HEK293 (cell line): Measurements from ENCODE around the gene FAM181A.

Experiments used
- CTCF ChIA-PET: fragments of 350-600 bp; formaldehyde crosslinking; extraction: SDS; loops from one replicate; lab custom pipeline; 2021; ENCODE audit warnings: antibody characterized with exemption; lab: Yijun Ruan, JAX
- POLR2A ChIA-PET: fragments of 300-600 bp; formaldehyde crosslinking; extraction: SDS; loops from one replicate; lab custom pipeline; 2020; ENCODE audit warnings: antibody characterized with exemption, inconsistent platforms; lab: Yijun Ruan, JAX
- H3K27ac ChIP-seq: fragments of 200-500 bp; sonication (Bioruptor generic); 2 replicates; pipeline ENCODE4 v1.5.1; 2014; ENCODE audit warnings: low read depth, low read length, control low read depth, inconsistent platforms; ENCODE audit errors: extremely low read depth
- H3K36me3 ChIP-seq, 2 experiments: fragments of 200-500 bp in 1 of 2; sonication (Bioruptor generic) in 1 of 2; 1 replicate in 1 of 2; 2 replicates in 1 of 2; pipeline ENCODE4 v1.5.1; 2014 to 2017; ENCODE audit warnings: inconsistent platforms in 2 of 2, low read length in 2 of 2; ENCODE audit not compliant: control insufficient read depth in 2 of 2, insufficient read depth in 1 of 2
- H3K4me1 ChIP-seq: fragments of 200-500 bp; sonication (Bioruptor generic); 2 replicates; pipeline ENCODE4 v1.5.1; 2014; ENCODE audit warnings: mild to moderate bottlenecking, low read length, inconsistent platforms; ENCODE audit not compliant: control insufficient read depth, insufficient read depth
- H3K4me3 ChIP-seq: 2 replicates; pipeline ENCODE4 v1.5.1; 2011; ENCODE audit warnings: low read depth, mild to moderate bottlenecking, control low read depth, low read length, moderate library complexity
- H3K9me3 ChIP-seq: fragments of 200-500 bp; sonication (Bioruptor generic); 2 replicates; pipeline ENCODE4 v1.5.1; 2014; ENCODE audit warnings: low read depth, low read length, inconsistent platforms; ENCODE audit not compliant: control insufficient read depth, insufficient read depth
- FEZF1 ChIP-seq: fragments of 450-650 bp; formaldehyde crosslinking; IDR thresholded peaks from 2 replicates; pipeline ENCODE4 v1.5.1; 2016; ENCODE audit warnings: missing biosample characterization, missing genetic modification characterization
- GLIS2 ChIP-seq: fragments of 450-650 bp; formaldehyde crosslinking; IDR thresholded peaks from 2 replicates; pipeline ENCODE4 v1.5.1; 2016; ENCODE audit warnings: missing biosample characterization, missing genetic modification characterization
- HOXC10 ChIP-seq: sonication (generic); formaldehyde crosslinking; IDR thresholded peaks from 2 replicates; pipeline ENCODE4 v1.8.1; 2023; ENCODE audit warnings: mild to moderate bottlenecking, missing genetic modification reagents
- HOXD13 ChIP-seq: sonication (generic); formaldehyde crosslinking; IDR thresholded peaks from 2 replicates; pipeline ENCODE4 v1.8.0; 2022; ENCODE audit warnings: missing genetic modification reagents, borderline replicate concordance
- KLF1 ChIP-seq: fragments of 450-650 bp; formaldehyde crosslinking; IDR thresholded peaks from 2 replicates; pipeline ENCODE4 v1.5.1; 2016; ENCODE audit warnings: missing biosample characterization, missing genetic modification characterization
- SALL2 ChIP-seq: fragments of 450-650 bp; formaldehyde crosslinking; IDR thresholded peaks from 2 replicates; pipeline ENCODE4 v1.5.0; 2017; ENCODE audit warnings: missing biosample characterization, mild to moderate bottlenecking, missing genetic modification characterization, borderline replicate concordance
- SCRT2 ChIP-seq: fragments of 450-650 bp; formaldehyde crosslinking; IDR thresholded peaks from 2 replicates; pipeline ENCODE4 v1.5.1; 2016; ENCODE audit warnings: missing biosample characterization, missing genetic modification characterization
- TCF7L2 ChIP-seq: IDR thresholded peaks from 2 replicates; pipeline ENCODE4 v1.6.1; 2011; ENCODE audit warnings: low read depth, mild to moderate bottlenecking, inconsistent platforms, low read length, moderate library complexity, borderline replicate concordance
- ZNF19 ChIP-seq: fragments of 450-650 bp; formaldehyde crosslinking; IDR thresholded peaks from 2 replicates; pipeline ENCODE4; 2016; ENCODE audit warnings: missing biosample characterization, missing genetic modification characterization, low read depth
- ZNF214 ChIP-seq: fragments of 450-650 bp; formaldehyde crosslinking; IDR thresholded peaks from 2 replicates; pipeline ENCODE4 v1.5.1; 2017; ENCODE audit warnings: missing biosample characterization, mild to moderate bottlenecking, missing genetic modification characterization, borderline replicate concordance
- ZNF404 ChIP-seq: fragments of 450-650 bp; formaldehyde crosslinking; IDR thresholded peaks from 2 replicates; pipeline ENCODE4 v1.5.1; 2017; ENCODE audit warnings: missing biosample characterization, missing genetic modification characterization
- ZNF558 ChIP-seq: fragments of 450-650 bp; formaldehyde crosslinking; IDR thresholded peaks from 2 replicates; pipeline ENCODE4 v1.5.1; 2016; ENCODE audit warnings: missing biosample characterization, missing genetic modification characterization
- ZNF561 ChIP-seq: fragments of 450-650 bp; IDR thresholded peaks from 2 replicates; pipeline ENCODE4 v1.5.1; 2018; ENCODE audit warnings: missing biosample characterization, missing genetic modification characterization, borderline replicate concordance
- ZNF596 ChIP-seq: fragments of 450-650 bp; IDR thresholded peaks from 2 replicates; pipeline ENCODE4 v1.5.0; 2018; ENCODE audit warnings: missing biosample characterization, mild to moderate bottlenecking, missing genetic modification characterization, moderate library complexity
- ZNF600 ChIP-seq: fragments of 450-650 bp; formaldehyde crosslinking; IDR thresholded peaks from 2 replicates; pipeline ENCODE4 v1.5.1; 2016; ENCODE audit warnings: missing biosample characterization, missing genetic modification characterization
- ZNF777 ChIP-seq: fragments of 450-650 bp; formaldehyde crosslinking; IDR thresholded peaks from 2 replicates; pipeline ENCODE4 v1.5.1; 2017; ENCODE audit warnings: missing biosample characterization, missing genetic modification characterization, borderline replicate concordance
- ZSCAN23 ChIP-seq: fragments of 450-650 bp; formaldehyde crosslinking; IDR thresholded peaks from 2 replicates; pipeline ENCODE4 v1.5.1; 2016; ENCODE audit warnings: missing biosample characterization, missing genetic modification characterization
- TF ChIP-seq, protein P1 (sequence below): fragments of 450-650 bp; formaldehyde crosslinking; IDR thresholded peaks from 2 replicates; pipeline ENCODE4 v1.5.1; 2017; ENCODE audit warnings: missing biosample characterization, missing genetic modification characterization
- TF ChIP-seq, protein P2 (sequence below): fragments of 450-650 bp; formaldehyde crosslinking; IDR thresholded peaks from 2 replicates; pipeline ENCODE4 v1.5.1; 2016; ENCODE audit warnings: missing biosample characterization, missing genetic modification characterization
- TF ChIP-seq, protein P3 (sequence below): IDR thresholded peaks from 2 replicates; pipeline ENCODE4 v1.6.1; 2011; ENCODE audit warnings: mild to moderate bottlenecking, low read depth, low read length, borderline replicate concordance
- TF ChIP-seq, protein P4 (sequence below): fragments of 450-650 bp; formaldehyde crosslinking; IDR thresholded peaks from 2 replicates; pipeline ENCODE4 v1.5.1; 2016; ENCODE audit warnings: missing biosample characterization, missing genetic modification characterization
- TF ChIP-seq, protein P5 (sequence below): sonication (generic); formaldehyde crosslinking; IDR thresholded peaks from 2 replicates; pipeline ENCODE4 v1.8.1; 2022; ENCODE audit warnings: mild to moderate bottlenecking, moderate library complexity, missing genetic modification reagents
- TF ChIP-seq, protein P6 (sequence below): fragments of 450-650 bp; formaldehyde crosslinking; conservative IDR thresholded peaks from 2 replicates; pipeline ENCODE4 v1.5.1; 2016; ENCODE audit warnings: low read depth, missing biosample characterization, missing genetic modification characterization

FAM181A gene

DNA sequence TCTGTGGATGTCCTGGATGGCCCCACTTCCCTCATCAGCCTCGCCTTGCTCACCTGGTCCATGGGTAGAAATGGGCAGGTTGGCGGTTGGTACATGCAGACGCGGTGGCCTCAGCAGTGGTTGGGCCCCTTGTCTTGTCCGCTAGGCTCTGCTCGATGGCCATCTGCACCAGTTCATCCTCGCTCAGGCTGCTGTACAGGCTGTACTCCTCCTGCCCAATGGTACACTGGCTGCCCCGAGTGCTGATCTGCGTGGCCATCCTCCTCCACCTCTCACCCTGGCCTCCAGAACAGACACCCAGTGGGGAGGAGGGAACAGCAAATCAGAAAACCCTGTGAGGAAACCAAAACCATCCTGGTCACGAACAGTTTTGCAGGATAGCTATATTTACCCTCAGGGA is 37.1 kb downstream of the FAM181A start:
- no peaks in the 10 kb centered on the region for H3K9me3 ChIP-seq
- CTCF ChIA-PET, result interaction anchor here (0.6 to 2.5 kb wide), 2 partner anchors 11 to 24 kb away, joined by 4 to 25 read pairs; no protein-coding TSS in a partner anchor
- no peak for TF ChIP-seq ZNF596 (tag by site-specific recombination)
- TF ChIP-seq TCF7L2, result no peak
- no peak for TF ChIP-seq ZNF214
- TF ChIP-seq SALL2 (tag by site-specific recombination), result no peak
- no peak for TF ChIP-seq ZNF777 (tag by site-specific recombination)
- TF ChIP-seq ZNF561 (tag by site-specific recombination), result no peak
- no peak for TF ChIP-seq HOXC10 (CRISPR knock-in tag)
- TF ChIP-seq ZSCAN23, result no peak
- TF ChIP-seq, protein P1, sequence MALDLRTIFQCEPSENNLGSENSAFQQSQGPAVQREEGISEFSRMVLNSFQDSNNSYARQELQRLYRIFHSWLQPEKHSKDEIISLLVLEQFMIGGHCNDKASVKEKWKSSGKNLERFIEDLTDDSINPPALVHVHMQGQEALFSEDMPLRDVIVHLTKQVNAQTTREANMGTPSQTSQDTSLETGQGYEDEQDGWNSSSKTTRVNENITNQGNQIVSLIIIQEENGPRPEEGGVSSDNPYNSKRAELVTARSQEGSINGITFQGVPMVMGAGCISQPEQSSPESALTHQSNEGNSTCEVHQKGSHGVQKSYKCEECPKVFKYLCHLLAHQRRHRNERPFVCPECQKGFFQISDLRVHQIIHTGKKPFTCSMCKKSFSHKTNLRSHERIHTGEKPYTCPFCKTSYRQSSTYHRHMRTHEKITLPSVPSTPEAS (tag by site-specific recombination), result no peak
- TF ChIP-seq, protein P2, sequence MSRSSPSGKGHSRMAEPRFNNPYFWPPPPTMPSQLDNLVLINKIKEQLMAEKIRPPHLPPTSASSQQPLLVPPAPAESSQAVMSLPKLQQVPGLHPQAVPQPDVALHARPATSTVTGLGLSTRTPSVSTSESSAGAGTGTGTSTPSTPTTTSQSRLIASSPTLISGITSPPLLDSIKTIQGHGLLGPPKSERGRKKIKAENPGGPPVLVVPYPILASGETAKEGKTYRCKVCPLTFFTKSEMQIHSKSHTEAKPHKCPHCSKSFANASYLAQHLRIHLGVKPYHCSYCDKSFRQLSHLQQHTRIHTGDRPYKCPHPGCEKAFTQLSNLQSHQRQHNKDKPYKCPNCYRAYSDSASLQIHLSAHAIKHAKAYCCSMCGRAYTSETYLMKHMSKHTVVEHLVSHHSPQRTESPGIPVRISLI, result no peak
- no peak for TF ChIP-seq HOXD13
- TF ChIP-seq, protein P3, sequence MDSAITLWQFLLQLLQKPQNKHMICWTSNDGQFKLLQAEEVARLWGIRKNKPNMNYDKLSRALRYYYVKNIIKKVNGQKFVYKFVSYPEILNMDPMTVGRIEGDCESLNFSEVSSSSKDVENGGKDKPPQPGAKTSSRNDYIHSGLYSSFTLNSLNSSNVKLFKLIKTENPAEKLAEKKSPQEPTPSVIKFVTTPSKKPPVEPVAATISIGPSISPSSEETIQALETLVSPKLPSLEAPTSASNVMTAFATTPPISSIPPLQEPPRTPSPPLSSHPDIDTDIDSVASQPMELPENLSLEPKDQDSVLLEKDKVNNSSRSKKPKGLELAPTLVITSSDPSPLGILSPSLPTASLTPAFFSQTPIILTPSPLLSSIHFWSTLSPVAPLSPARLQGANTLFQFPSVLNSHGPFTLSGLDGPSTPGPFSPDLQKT, result no peak
- TF ChIP-seq ZNF600 (tag by site-specific recombination), result no peak
- TF ChIP-seq, protein P4, sequence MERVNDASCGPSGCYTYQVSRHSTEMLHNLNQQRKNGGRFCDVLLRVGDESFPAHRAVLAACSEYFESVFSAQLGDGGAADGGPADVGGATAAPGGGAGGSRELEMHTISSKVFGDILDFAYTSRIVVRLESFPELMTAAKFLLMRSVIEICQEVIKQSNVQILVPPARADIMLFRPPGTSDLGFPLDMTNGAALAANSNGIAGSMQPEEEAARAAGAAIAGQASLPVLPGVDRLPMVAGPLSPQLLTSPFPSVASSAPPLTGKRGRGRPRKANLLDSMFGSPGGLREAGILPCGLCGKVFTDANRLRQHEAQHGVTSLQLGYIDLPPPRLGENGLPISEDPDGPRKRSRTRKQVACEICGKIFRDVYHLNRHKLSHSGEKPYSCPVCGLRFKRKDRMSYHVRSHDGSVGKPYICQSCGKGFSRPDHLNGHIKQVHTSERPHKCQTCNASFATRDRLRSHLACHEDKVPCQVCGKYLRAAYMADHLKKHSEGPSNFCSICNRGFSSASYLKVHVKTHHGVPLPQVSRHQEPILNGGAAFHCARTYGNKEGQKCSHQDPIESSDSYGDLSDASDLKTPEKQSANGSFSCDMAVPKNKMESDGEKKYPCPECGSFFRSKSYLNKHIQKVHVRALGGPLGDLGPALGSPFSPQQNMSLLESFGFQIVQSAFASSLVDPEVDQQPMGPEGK (tag by site-specific recombination), result no peak
- TF ChIP-seq, all 188 proteins: peak for 0
- H3K4me1 ChIP-seq, result peaks cover 8% of the 10 kb centered on the region
- POLR2A ChIA-PET, result no interaction called here
- no peak overlapping the region for H3K4me3 ChIP-seq
- H3K36me3 ChIP-seq, result no peaks in the 10 kb centered on the region
- no peak overlapping the region for H3K27ac ChIP-seq

DNA sequence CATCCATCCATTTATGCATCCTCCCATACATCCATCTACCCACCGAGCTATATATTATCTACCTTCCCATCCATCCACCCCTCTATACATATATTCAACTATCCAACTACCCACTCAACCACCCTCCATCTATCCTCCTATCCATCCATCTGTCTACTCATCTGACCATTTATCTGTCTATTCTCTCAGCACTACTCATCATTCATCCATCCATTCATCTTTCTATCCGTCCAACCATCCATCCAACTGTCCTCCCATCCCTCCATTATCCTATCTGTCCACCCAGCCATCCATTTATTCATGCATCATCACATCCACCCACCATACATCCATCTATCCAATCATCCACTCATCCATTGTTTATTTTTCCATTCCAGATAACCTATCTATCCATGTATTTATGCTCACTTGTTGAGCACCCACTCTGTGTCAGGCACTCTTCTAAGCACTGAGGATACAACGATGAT is 37.7 kb downstream of the FAM181A start:
- ChIA-PET CTCF (interaction anchor here (1.0 to 2.5 kb wide), 3 partner anchors 16 to 39 kb away, joined by 3 to 25 read pairs (median 3); no protein-coding TSS in a partner anchor), POLR2A (no interaction called here)
- H3K4me3 ChIP-seq, result no peak overlapping the region
- H3K36me3 ChIP-seq, result no peaks in the 10 kb centered on the region
- H3K9me3 ChIP-seq, result no peaks in the 10 kb centered on the region
- H3K27ac ChIP-seq, result no peak overlapping the region
- H3K4me1 ChIP-seq, result peaks cover 4% of the 10 kb centered on the region
- TF ChIP-seq ZNF19 (tag by site-specific recombination) (no peak), SCRT2 (tag by site-specific recombination) (0 out of 2 replicates have a peak, but pooled peaks have one; percentile 34), GLIS2 (tag by site-specific recombination) (no peak), KLF1 (tag by site-specific recombination) (no peak), ZNF558 (tag by site-specific recombination) (no peak), ZNF404 (tag by site-specific recombination) (no peak), FEZF1 (no peak)
- TF ChIP-seq, protein P5, sequence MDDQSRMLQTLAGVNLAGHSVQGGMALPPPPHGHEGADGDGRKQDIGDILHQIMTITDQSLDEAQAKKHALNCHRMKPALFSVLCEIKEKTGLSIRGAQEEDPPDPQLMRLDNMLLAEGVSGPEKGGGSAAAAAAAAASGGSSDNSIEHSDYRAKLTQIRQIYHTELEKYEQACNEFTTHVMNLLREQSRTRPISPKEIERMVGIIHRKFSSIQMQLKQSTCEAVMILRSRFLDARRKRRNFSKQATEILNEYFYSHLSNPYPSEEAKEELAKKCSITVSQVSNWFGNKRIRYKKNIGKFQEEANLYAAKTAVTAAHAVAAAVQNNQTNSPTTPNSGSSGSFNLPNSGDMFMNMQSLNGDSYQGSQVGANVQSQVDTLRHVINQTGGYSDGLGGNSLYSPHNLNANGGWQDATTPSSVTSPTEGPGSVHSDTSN (CRISPR knock-in tag), result no peak
- TF ChIP-seq, protein P6, sequence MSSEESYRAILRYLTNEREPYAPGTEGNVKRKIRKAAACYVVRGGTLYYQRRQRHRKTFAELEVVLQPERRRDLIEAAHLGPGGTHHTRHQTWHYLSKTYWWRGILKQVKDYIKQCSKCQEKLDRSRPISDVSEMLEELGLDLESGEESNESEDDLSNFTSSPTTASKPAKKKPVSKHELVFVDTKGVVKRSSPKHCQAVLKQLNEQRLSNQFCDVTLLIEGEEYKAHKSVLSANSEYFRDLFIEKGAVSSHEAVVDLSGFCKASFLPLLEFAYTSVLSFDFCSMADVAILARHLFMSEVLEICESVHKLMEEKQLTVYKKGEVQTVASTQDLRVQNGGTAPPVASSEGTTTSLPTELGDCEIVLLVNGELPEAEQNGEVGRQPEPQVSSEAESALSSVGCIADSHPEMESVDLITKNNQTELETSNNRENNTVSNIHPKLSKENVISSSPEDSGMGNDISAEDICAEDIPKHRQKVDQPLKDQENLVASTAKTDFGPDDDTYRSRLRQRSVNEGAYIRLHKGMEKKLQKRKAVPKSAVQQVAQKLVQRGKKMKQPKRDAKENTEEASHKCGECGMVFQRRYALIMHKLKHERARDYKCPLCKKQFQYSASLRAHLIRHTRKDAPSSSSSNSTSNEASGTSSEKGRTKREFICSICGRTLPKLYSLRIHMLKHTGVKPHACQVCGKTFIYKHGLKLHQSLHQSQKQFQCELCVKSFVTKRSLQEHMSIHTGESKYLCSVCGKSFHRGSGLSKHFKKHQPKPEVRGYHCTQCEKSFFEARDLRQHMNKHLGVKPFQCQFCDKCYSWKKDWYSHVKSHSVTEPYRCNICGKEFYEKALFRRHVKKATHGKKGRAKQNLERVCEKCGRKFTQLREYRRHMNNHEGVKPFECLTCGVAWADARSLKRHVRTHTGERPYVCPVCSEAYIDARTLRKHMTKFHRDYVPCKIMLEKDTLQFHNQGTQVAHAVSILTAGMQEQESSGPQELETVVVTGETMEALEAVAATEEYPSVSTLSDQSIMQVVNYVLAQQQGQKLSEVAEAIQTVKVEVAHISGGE (tag by site-specific recombination), result no peak
